Fibroblast of skin of abdomen (primary cell): ENCODE measurements around the gene NPHP3.

Source experiments
- DNase-seq: peaks from one replicate; pipeline ENCODE4 v3.0.0-alpha.2; 2013

The NPHP3 gene

DNA sequence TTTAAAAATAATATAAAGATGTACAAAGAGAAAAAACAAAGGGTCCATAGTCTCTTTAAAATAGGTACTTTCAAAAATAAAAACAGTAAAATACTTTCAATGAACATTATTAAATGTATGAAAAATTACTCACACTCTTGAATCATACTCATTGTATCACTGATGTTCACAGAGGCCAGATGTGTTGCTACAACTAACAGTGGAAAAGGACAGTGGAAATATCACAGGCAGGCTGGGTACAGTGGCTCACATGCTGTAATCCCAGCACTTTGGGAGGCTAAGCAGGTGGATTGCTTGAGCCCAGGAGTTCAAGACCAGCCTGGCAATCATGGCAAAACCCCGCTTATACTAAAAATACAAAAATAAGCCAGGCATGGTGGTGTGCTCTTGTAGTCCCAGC lies 26.8 kb downstream of the NPHP3 start:
- DNase-seq, result no peak

DNA sequence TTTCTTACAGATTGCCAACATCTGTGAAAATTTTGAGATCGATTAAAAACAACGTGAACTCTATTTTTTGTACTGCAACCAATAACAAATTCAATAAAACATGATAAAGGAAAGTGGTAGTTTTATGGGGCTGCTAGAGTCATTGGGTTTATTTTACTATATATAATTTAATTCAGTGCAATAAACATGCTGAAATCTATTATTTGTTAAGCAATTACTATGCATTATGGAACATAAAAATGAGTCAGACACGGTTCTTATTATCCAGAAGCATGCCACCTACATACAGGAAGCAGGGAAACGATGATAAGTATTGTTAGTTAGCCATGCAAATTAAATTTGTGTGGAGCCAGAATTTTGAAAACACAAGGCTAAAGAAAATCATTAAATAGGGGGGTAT lies 27.2 kb downstream of the NPHP3 start:
- no peak for DNase-seq

DNA sequence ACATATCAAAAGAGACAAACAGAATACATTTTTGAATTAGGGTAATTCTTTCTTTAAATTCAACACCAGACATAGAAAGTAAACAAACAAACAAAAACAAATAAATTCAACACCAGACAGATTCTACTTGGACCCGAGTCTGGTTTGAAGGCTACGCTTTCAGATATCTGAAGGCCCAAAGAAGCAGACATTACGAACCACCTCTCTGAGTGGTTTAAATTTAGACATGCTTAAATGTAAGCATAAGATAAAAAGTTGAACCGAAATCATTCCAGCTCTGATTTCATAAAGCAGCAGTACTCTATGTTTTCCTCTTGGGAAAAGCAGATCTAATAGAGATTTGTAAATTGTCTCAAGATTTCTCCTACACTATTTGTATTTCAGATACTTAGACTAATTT lies 32.2 kb downstream of the NPHP3 start:
- DNase-seq, result no peak

DNA sequence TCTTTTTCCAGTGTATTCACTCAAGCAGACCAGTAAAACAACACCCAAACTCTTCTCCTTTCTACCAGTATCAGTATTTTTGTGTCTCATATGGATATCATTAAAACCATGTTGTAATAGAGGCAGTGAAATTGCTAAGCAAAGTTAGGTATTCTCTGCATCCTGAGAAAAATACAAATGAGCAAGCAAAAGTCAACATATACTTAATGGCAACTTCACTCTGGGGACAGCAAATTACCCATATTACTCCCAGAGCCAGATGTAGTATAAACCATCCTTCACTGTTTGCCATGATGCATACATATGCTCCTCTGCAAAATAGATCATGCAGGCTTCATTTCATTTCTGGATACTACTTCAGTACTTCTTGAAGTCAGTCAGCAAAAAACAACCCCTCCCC lies 40.0 kb downstream of the NPHP3 start:
- no peak for DNase-seq

DNA sequence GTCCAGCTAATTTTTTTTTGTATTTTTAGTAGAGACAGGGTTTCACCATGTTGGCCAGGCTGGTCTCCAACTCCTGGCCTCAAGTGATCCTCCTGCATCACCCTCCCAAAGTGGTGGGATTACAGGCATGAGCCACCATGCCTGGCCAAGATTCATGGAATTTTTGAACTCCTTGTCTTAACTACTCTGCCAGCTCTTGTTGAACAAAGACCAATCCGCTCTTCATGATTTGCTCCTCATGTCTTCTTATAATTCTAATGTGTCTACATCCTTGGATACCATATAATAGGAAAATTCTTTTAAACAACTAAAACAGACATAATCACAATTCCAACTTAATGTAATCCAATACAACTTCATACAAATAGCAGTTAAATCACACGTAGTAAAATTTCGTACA lies 40.8 kb downstream of the NPHP3 start:
- no peak for DNase-seq

DNA sequence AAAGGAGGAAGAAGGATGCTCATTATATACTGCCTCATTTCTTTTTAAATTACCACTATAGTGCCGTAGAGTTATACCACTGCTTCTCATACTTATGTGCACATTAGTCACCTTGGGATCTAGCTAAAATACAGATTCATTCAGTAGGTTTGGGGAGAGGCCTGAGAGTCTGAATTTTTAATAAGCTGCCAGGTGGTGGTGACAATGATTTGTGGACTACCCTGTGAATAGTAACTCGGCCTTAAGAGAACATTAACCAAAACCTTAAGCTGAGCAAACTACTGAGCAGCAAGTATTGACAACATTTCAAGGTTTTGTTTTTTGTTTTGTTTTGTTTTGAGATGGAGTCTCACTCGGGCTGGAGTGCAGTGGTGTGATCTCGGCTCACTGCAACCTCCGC lies 42.3 kb downstream of the NPHP3 start:
- DNase-seq, result no peak

DNA sequence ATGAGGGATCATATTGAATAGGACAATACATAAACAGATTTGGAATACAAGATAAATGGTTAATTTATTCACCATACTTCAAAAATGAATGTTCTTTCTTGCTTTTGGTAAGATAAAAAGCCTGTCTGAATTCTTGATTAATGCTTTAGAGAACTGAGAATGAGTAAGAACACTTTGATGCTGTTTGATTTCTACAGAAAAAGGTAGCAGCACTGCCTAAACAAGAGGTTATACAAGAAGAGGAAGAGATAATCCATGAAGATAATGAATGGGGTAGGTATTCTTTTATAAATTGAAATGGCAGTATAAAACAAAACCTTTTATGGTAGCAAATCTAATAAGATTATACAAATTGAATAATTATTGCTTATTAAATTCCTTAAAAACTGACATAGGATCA lies 46.8 kb downstream of the NPHP3 start:
- DNase-seq, result no peak

DNA sequence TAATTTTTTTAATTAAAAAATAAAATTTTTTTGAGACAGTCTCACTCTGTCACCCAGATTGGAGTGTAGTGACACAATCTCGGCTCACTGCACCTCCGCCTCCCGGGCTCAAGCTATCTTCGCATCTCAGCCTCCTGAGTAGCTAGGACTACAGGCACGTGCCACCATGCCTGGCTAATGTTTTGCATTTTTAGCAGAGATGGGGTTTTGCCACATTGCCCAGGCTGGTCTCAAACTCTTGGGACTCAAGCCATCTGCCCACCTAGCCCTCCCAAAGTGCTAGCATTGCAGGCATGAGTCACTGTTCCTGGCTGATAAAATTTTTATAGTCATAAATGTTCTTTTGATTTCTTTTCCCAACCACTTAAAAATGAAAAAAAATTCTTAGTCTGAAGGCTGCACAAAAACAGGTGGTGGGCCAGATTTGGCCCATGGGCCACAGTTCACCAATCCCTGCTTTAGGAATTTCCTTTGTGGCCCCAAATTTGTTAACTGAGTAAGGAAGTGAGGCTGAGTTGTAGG lies 52.9 kb downstream of the NPHP3 start:
- no peak for DNase-seq

DNA sequence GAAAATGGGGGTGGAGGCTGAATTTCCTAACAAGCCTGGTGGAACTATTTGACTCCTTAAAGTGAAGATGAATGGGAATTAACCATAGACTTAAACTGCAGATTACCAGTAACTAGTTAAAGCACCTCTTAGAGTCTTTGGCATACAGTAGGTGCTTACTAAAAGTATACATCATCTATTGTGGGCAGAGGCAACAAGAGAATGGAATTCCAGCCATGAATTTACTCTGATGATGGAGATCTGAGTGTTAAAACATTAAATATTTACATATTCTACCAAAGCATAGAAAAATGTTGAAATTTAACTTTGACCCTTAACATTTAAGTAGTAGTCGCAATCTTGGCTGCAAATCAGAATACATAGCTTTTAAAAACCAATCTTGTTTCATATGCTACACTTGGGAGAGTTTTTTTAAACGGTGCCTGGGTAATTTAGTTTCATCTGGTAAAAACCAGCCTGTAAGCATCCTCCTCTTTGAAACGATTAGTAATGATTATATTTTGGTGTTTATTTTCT lies 56.9 kb downstream of the NPHP3 start:
- no peak for DNase-seq

DNA sequence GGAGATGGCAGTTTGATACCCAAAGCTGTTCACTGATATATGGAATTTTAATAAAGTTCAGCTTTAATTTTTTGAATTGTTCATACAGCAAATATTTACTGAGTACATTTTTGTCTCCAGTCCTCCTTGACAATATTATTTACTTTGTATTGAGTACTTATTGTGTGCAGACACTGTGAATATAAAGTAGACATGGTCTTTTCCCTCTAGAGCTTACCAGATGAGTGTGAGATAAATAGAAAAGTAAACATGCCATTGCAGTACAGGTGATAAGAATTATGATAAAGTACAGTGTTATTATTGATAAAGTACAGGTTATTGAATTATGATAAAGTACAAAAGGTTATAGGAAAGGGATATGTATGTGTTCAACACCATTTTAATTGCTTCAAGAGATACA lies 60.0 kb downstream of the NPHP3 start:
- DNase-seq, result no peak

DNA sequence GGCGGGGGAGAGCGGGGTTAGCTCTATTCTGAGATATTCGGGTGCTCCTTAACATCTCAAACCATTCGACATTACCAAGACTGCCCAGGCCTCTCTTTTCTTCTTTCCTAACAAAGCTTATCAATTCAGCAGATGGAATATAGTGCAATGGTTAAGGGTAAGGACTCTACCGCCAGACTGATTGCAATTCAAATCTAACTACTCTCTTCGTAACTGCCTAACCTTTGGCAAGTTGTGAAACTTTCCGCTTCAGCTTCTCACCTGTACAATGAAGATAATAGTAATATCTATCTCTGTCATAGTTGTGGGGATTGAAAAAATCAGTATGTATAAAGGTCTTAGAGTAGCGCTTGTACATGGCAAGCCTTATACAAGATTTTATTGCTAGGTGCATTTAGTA lies 61.1 kb downstream of the NPHP3 start:
- no peak for DNase-seq

DNA sequence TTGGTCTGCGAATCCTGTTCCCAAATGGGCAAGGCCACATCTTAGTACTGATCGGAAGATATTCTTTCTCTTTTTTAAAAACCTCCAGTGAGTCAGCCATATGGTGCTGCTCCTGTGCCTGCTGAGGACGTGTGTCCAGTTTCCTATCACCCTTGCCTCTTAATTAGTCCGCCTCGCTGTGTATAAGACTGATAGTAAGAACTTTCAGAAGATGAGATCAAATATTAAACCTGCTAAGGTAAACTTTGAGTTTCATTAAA lies 61.5 kb downstream of the NPHP3 start:
- no peak for DNase-seq

DNA sequence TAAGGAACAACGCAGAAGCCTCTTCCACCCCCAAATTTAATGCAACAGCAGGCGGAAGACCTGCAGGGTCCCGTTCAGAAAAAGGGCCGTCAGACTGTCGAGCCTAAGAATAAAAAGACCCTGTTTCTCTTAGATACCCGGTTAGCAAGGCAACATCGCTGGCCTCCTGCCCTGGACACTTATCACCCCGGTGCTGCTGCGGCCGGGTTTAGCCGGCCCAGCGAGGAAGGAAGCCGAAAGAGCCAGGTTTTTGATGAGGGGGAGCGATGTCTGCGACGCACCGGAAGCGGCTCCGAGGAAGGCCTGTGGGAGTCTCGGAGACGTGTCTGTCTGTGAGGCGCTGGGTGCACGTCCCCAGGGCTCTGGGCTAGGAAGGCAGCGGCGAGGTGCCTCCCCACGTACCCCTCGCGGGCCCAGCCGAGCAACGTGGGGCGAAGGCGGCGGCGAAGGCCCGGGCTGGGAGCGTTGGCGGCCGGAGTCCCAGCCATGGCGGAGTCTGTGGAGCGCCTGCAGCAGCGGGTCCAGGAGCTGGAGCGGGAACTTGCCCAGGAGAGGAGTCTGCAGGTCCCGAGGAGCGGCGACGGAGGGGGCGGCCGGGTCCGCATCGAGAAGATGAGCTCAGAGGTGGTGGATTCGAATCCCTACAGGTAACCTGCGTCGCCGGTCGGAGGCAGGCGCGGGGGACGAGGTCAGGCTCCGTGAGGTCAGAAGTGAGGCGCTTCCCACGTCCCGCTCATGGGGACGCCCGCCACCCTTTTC lies 62.0 kb downstream of the NPHP3 start, which contains the start of gene UBA5:
UBA5 (plus strand) TSS at position 278 of the 759 bp plus-strand sequence; CDS start at position 487, 209 bp downstream.
- peak; percentile 66 for DNase-seq

DNA sequence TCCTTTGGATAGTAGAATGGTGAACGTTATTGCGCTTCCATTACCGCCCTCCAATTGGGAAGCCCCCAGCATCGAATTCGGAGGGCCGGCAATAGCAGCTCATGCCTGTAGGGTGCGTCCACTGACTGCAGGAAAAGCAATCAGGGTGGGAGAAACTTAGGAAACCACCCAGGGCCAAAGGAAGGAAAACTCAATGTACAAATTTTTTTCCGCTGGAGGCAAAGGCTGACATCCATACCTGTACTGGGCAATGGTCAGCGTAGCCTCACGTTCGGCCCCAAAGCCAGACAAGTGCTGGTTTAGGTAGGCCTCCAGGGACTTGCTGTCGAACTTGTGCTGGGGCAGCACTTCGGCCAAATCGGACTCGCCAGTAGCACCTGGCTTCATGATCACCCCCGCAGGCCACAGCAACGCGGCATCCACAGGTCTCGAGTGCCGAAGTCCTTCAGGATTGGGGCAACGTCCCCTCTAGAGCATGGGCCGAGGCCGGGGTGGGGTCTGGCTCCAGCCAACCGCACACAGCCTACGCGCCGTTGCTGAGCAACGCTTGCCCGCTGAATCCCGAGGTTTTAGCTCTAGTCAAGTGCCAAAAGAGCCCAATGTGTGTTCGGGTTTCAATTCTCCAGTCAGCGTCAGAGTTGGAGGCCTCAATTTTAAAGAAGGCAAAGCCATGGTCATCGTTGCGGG lies 62.7 kb downstream of the NPHP3 start, which contains the start of gene ACAD11:
ACAD11 (minus strand) TSS at position 445 of the 687 bp plus-strand sequence; CDS start at position 387, 58 bp downstream.
- peak; percentile 69 for DNase-seq

DNA sequence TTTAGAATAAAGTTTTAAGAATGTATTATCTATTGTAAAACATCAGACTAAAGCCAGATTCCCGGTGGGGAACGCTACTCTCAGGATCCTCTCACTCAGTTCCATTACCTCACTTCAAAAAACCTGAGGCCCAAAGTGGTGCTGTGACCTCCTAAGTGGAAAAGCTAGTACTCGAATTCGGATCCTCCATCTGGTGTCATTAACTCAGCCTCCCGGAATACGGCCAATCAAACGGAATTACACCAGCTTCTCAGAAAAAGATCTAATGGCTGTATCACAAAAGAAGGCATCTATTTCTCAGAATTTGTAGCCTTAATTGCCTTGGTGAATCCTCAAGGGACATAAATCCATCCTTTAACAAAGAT lies 63.2 kb downstream of the NPHP3 start:
- DNase-seq, result no peak

DNA sequence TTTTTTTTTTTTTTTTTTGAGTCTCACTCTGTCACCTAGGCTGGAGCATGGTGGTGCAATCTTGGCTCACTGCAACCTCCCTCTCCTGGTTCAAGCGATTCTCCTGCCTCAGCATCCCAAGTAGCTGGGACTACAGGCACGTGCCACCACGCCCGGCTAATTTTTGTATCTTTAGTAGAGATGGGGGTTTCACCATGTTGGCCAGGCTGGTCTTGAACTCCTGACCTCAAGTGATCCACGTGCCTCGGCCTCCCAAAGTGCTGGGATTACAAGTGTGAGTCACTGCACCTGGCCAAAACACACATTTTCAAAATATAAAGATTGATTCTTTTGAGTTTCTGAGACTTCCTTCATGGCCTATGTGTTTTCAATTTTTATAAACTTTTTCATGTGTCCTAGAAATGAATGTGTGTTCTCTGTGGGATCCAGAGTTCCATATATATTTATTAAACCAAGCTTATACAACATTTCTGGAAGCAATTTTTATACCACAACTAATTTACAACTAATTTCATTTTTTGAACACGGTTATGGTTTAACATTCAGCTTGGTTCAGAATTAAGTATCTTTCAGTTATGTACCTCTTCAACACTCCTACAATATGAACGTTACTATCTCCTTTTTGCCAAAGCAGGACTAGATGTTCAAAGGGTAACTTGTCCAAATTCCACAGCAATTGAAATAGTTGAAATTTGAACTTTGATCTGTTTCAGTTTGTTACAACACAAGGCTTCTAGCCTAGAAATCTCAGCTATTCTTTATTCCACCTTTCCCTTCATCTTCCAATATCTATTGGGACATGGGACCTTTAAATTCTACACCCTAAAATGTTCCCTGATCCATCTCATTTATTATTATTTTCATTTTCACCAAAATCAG lies 64.1 kb downstream of the NPHP3 start:
- no peak for DNase-seq

DNA sequence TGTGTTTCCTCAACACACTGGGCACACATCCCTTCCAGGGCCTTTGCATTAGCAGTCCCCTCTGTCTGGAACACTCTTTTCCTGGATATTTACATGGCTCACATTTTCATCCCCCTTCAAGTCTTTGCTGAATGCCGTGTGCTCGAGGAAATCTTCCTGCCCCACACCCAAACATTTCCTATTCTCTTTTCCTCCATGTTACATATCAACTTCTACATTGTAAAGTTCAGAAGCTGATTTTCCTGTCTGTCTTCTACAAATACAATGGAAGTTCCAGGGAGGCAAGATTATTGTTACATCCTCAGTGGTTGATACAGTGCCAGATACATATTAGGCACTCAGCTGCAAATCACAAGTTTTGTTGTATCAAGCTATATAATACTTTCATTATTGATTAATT lies 66.7 kb downstream of the NPHP3 start:
- DNase-seq, result no peak

DNA sequence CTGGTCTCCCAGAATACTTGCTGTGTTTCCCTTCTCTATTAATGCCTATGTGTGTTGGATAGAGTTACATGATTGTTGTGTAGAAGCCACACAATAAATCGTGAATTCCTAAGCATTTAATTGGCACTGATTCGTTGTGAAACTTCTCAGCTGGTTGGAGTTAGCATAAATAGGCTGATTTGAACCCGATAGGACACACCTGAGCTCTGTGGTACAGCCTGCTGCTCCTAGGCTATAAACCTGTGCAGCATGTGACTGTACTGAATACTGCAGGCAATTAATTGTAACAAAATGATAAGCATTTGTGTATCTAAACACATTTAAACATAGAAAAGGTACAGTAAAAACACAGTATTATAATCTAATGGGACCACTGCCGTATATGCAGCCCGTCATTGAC lies 67.5 kb downstream of the NPHP3 start:
- DNase-seq, result no peak

DNA sequence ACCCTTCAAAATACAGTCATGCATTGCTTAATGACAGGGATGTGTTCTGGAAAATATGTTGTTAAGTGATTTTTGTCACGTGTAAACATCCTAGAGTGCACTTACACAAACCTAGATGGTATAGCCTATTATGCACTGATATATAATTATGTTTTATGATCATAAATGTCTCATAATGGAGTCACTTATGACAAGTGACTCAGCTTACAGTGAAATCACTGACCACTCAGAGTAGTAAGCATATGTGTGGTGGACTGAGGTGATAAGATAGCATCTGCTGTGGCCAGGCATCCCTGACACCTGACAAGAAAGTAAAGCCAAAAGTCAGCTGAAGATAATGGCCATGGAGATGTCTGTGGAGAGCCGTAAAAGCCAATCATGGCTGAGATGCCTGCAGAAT lies 68.0 kb downstream of the NPHP3 start:
- DNase-seq, result no peak

DNA sequence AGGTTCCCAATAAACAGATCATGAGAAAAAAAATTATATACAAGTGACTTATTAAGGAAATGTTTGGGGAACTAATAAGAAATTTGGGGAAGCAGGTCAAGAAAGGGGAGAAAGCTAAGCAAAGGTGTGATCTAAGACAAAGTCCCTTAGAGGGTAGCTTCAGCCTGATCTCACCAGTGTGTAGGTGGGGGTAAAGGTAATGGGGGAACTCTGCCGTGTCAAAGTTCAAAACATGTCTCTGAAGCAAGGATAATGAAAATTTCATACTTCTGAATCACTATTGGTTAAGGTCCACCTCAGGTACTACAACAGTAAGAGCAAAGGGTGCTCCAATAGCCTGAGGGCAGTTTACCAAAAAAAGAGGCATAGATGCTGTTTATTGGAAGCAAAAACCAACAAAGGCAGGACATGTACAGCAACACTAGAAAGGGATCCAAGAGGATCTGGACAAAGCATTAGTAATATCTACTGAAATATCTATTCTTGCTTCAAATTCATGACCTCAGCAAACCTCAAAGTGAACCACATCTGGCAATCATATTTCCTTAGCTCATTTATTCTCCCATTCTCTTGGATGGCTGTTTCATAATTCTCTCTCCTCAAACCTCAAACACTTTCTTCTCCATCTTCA lies 69.5 kb downstream of the NPHP3 start:
- DNase-seq, result peak; percentile 50

DNA sequence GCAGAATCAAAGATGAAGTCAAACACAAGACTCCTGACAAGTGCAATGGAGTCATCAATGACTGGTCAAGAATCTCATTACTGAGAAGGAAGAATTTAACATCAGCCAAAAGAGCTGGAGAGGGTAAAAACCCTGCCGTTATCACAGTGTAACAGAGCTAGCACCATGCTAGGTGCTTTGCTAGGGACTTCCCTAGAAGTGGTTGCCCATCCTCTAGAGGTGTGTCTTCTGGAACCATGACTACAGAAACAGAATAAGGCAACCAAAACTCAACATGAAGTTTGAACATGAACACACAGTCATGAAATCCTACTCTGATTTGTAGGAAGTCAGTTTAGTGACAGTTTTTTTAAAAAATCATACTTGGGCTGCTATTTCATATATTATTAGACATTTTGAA lies 72.1 kb downstream of the NPHP3 start:
- no peak for DNase-seq

DNA sequence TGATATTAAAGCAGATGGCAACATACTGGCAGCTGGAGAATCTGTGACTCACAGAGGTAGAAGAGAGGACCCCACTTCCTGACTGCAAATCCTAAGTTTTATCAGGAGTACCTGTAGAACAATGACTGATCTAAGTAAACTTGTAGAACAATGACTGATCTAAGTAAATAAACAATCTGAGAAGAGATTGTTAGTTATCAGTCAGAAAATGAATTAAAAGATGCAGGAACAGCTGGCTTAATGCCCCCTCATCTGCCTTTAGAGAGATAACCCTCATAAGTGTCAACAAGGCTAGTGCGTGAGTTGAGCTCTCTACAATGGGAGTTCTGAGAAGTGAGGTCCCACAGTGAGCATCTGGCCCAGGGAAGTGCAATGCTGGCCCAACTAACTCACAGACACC lies 77.2 kb downstream of the NPHP3 start:
- no peak for DNase-seq

DNA sequence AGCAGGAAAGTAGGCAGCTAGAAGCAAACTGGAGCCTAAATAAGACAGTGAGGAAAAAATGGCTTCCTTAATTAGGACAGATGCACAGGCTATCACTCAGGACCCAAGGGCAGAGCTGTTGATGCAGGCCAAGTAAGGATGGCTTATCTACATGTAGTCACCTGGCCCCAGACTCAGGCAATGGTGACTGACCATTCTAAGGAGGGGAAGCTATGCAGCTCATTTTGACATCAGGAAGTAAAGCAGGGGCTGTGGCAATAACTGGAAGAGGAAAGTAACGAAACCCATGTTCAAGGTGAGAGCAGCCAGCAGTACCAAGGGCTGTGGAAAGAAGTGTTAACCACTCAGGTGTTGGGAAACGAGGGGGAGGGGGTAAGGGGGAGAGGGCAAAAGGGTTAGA lies 78.8 kb downstream of the NPHP3 start:
- no peak for DNase-seq
